Fibroblast of mammary gland (primary cell): Measurements from ENCODE around the gene ALKBH6.

Source experiments
- DNase-seq: peaks from one replicate; pipeline ENCODE4 v3.0.0-alpha.2; 2010; ENCODE audit warnings: low read depth
- H3K4me3 ChIP-seq: 2 replicates; pipeline ENCODE4 v1.5.1; 2011; ENCODE audit warnings: low read depth, mild to moderate bottlenecking, low read length, moderate library complexity; ENCODE audit not compliant: control insufficient read depth
- CTCF ChIP-seq: conservative IDR thresholded peaks from 2 replicates; pipeline ENCODE4 v1.5.1; 2011; ENCODE audit warnings: low read depth, low read length, inconsistent platforms; ENCODE audit not compliant: control insufficient read depth, insufficient read depth

Gene ALKBH6

DNA sequence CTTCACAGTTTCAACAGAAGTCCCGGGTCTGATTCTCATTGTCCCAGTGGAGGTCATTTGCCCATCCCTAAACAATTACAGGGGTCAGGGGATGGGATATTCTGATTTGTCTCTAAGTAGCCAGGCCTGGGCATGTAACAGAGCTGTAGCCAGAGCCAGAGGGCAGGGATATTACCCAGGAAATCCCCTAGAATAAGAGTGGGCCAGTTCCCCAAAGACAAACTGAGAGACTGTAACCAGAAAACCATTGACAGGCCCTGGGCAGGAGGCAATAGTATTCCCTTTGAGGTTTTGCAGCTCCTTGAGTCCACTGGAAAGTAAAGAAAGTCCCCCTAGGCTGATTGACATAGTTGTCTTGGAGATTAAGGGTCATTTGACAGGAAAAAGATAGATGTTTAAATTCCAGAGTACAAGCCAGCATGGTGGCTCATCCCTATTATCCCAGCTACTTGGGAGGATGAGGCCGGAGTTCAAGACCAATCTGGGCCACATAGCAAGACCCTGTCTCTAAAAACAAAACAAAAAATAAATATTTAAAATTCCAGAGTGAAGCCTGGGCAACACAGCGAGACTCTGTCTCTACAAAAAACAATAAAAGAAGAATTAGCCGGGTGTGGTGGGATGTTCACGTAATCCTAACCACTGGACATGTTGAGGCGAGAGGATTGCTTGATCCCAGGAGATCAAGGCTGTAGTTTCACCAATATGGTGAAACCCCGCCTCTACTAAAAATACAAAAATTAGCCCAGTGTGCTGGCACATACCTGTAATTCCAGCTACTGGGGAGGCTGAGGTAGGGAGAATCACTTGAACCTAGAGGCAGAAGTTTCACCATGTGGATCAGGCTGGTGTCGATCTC lies 20.9 kb downstream of the ALKBH6 start:
- no peak overlapping the region for H3K4me3 ChIP-seq
- no peak for TF ChIP-seq CTCF
- no peak for DNase-seq

DNA sequence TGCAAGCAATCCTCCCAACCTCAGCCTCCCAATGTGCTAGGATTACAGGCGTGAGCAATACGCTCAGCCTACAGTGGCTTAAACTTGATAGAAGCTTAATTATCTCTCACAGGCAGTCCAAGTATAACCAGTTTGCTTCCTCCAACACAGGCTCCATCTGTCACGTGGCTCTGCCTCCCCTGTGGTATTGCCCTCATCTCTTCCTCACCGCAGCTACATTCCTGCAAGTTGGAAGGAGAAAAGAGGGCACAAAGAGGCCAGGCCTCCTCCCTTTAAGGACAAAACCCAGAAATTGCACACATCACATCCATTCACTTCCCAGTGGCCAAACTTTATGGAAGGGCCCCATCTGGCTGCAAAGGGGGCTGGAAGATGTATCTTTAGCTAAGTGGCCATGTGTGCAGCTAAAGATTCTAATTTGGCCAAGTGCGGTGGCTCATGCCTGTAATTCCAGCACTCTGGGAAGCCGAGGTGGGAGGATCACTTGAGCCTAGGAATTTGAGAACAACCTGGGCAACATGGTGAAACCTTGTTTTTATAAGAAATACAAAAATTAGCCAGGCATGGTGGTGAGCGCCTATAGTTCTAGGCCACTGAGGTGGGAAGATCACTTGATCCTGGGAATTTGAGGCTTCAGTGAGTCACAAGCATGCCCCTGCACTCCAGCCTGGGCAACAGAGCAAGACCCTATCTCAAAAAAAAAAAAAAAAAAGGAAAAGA lies 22.1 kb downstream of the ALKBH6 start:
- no peak overlapping the region for H3K4me3 ChIP-seq
- no peak for DNase-seq
- no peak for TF ChIP-seq CTCF

DNA sequence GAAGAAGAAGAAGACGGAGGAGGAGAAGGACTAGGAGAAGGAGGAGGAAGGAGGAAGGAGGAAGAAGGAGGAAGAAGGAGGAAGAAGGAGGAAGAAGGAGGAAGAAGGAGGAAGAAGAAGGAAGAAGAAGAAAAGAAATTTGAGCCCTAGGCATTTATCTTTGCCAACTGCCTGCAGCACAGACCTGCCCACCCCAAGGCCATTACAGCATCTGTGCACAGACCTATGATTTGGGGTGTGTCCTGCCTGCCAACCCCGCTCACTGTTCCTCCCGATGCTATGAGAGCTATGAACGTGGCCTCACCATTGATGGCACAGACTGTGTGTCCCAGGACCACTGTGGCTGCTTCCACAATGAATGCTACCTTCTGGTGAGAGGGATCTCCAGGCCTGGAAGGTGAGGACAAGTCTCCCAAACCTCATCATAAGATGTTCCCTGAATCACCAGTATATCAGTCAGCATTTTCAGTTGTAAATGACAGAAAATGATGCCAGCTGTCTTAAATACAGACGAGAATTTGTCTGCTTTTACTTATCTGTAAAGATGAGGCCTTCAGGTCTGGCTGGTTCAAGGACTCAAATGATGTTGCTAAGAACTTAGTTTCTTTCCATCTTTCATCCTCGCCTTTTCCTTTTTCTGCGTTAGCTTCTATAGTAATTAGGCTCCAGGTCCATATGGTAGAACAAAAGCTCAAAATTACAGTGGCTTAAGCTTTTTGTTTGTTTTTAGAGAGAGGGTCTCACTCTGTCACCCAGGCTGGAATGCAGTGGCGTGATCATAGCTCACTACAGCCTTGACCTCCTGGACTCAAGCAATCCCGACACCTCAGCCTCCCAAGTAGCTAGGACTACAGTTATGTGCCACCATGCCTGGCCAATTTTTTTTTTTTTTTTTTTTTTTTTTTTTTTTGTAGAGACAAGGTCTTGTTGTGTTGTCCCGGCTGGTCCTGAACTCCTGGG lies 23.0 kb downstream of the ALKBH6 start:
- no peak for DNase-seq
- TF ChIP-seq CTCF: no peak
- H3K4me3 ChIP-seq: no peak overlapping the region

- no peak overlapping the region for H3K4me3 ChIP-seq
- no peak for TF ChIP-seq CTCF
- DNase-seq: no peak
Measured at GRCh38 chr19:35990156-35990555, 23.9 kb downstream of the ALKBH6 start.

GRCh38 chr19:35988824-35989223 lies 25.2 kb downstream of the ALKBH6 start:
- TF ChIP-seq CTCF: no peak
- DNase-seq: no peak
- H3K4me3 ChIP-seq: no peak overlapping the region

GRCh38 chr19:35987571-35987896 lies 26.5 kb downstream of the ALKBH6 start:
- TF ChIP-seq CTCF: no peak
- DNase-seq: no peak
- no peak overlapping the region for H3K4me3 ChIP-seq
